ENCODE data around the gene ASPSCR1. TPM values are rescaled to one million over a fixed set of nuclear protein-coding genes. Genes with fewer than 3 reads are reported as not detected.
A peak's percentile ranks its signal among the peaks of the same experiment; 100 is the strongest.

The ASPSCR1 gene
- total RNA-seq, 1 donor from 2014 or later = 13.1 TPM

DNA sequence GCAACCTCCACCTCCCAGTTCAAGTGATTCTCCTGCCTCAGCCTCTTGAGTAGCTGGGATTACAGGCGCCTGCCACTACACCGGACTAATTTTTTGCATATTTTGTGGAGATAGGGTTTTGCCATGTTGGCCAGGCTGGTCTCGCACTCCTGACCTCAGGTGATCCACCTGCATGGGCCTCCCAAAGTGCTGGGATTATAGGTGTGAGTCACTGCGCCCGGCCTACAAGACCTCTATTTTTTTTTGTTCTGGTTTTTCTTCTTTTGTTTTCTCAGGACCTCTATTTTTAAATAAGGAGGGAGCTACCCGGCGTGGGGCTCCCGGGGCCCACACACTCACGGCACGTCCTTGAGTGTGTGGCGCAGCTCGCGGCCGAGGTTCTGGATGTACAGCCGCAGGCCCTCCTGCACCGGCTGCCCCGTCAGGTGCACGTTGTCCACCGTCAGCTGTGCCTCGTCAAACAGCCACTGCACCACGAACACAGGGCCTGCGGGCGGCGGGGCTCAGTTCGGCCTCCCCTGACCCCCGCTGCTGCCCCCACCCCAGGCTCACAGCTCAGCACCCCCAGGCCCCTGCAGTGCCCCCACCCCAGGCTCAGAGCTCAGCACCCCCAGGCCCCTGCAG is 22.3 kb upstream of the ASPSCR1 start:
- Histone ChIP-seq H3K36me3 (no peaks in the 10 kb centered on the region), H3K27me3 (peaks cover 47% of the 10 kb centered on the region), H3K4me3 (no peak overlapping the region), H3K9me3 (ENCODE audit: low read depth) (no peaks in the 10 kb centered on the region), H3K79me2 (ENCODE audit: low read depth) (no peaks in the 10 kb centered on the region), H2AFZ (replicated peaks) (no peak overlapping the region), H3K27ac (no peak overlapping the region), H3F3A (ENCODE audit: low read depth) (peaks cover under 1% of the 10 kb centered on the region), H4K20me1 (ENCODE audit: low read depth) (no peaks in the 10 kb centered on the region), H3K4me2 (no peak overlapping the region), H3K4me1 (no peaks in the 10 kb centered on the region), H3K9ac (no peak overlapping the region)
- DNase-seq (ENCODE audit: low spot score) = no peak
- Mint-ChIP-seq H3K27ac (peak overlapping the region; percentile 85), H3K9me3 (no peaks in the 10 kb centered on the region), H3K27me3 (ENCODE audit: insufficient read depth, low read depth) (peaks cover 18% of the 10 kb centered on the region), H3K4me1 (peaks cover 21% of the 10 kb centered on the region), H3K4me3 (no peak overlapping the region), H3K36me3 (peaks cover 3% of the 10 kb centered on the region)
- no peak for TF ChIP-seq EZH2phosphoT487 (IDR thresholded peaks at IDR 0.05)
- TF ChIP-seq EZH2 (IDR thresholded peaks at IDR 0.05) = no peak
- TF ChIP-seq, protein P1, sequence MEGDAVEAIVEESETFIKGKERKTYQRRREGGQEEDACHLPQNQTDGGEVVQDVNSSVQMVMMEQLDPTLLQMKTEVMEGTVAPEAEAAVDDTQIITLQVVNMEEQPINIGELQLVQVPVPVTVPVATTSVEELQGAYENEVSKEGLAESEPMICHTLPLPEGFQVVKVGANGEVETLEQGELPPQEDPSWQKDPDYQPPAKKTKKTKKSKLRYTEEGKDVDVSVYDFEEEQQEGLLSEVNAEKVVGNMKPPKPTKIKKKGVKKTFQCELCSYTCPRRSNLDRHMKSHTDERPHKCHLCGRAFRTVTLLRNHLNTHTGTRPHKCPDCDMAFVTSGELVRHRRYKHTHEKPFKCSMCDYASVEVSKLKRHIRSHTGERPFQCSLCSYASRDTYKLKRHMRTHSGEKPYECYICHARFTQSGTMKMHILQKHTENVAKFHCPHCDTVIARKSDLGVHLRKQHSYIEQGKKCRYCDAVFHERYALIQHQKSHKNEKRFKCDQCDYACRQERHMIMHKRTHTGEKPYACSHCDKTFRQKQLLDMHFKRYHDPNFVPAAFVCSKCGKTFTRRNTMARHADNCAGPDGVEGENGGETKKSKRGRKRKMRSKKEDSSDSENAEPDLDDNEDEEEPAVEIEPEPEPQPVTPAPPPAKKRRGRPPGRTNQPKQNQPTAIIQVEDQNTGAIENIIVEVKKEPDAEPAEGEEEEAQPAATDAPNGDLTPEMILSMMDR (IDR thresholded peaks at IDR 0.05) = no peak

DNA sequence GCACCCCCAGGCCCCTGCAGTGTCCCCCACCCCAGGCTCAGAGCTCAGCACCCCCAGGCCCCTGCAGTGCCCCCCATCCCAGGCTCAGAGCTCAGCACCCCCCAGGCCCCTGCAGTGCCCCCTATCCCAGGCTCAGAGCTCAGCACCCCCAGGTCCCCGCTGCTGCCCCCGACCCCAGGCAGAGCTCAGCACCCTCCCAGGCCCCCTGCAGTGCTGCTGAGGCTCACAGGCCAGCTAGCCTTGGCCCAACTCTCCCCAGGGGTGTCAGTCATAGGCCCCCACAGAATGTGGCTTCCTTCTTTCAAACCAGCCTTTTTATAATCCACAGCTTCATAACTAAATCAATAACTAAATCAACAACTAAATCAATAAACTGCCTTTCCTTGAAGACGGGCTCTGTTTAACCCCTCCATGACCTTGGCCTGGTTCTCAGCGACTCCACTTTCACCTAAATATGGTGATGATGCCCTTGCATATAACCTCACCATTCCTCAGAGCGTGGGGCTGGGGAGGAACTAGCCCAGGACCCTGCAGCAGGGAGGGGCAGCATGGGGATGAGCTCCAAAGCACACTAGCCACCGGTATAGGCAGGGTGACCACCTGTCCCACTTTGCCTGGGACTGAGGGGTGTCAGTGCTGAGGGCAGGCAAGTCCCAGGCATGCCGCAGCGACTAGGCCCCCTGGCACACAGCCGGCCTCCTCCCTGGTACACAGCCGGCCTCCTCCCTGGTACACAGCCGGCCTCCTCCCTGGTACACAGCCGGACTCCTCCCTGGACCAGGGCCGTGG is 21.5 kb upstream of the ASPSCR1 start:
- Histone ChIP-seq H3K9ac (no peak overlapping the region), H3K79me2 (ENCODE audit: low read depth) (no peaks in the 10 kb centered on the region), H3K27me3 (peaks cover 55% of the 10 kb centered on the region), H4K20me1 (ENCODE audit: low read depth) (peaks cover 4% of the 10 kb centered on the region), H3K4me3 (no peak overlapping the region), H3K4me2 (no peak overlapping the region), H3K27ac (no peak overlapping the region), H2AFZ (replicated peaks) (no peak overlapping the region), H3K4me1 (no peaks in the 10 kb centered on the region), H3K9me3 (ENCODE audit: low read depth) (no peaks in the 10 kb centered on the region), H3F3A (ENCODE audit: low read depth) (peaks cover 6% of the 10 kb centered on the region), H3K36me3 (no peaks in the 10 kb centered on the region)
- H3K4me1 Mint-ChIP-seq = peaks cover 21% of the 10 kb centered on the region
- no peak overlapping the region for H3K4me3 Mint-ChIP-seq
- peaks cover 3% of the 10 kb centered on the region for H3K36me3 Mint-ChIP-seq
- no peaks in the 10 kb centered on the region for H3K9me3 Mint-ChIP-seq
- TF ChIP-seq, protein P1 (IDR thresholded peaks at IDR 0.05) = no peak
- no peak for TF ChIP-seq EZH2 (IDR thresholded peaks at IDR 0.05)
- no peak for TF ChIP-seq EZH2phosphoT487 (IDR thresholded peaks at IDR 0.05)
- no peak for DNase-seq (ENCODE audit: low spot score)
- H3K27me3 Mint-ChIP-seq (ENCODE audit: insufficient read depth, low read depth) = peaks cover 20% of the 10 kb centered on the region
- H3K27ac Mint-ChIP-seq = peak overlapping the region; percentile 93

DNA sequence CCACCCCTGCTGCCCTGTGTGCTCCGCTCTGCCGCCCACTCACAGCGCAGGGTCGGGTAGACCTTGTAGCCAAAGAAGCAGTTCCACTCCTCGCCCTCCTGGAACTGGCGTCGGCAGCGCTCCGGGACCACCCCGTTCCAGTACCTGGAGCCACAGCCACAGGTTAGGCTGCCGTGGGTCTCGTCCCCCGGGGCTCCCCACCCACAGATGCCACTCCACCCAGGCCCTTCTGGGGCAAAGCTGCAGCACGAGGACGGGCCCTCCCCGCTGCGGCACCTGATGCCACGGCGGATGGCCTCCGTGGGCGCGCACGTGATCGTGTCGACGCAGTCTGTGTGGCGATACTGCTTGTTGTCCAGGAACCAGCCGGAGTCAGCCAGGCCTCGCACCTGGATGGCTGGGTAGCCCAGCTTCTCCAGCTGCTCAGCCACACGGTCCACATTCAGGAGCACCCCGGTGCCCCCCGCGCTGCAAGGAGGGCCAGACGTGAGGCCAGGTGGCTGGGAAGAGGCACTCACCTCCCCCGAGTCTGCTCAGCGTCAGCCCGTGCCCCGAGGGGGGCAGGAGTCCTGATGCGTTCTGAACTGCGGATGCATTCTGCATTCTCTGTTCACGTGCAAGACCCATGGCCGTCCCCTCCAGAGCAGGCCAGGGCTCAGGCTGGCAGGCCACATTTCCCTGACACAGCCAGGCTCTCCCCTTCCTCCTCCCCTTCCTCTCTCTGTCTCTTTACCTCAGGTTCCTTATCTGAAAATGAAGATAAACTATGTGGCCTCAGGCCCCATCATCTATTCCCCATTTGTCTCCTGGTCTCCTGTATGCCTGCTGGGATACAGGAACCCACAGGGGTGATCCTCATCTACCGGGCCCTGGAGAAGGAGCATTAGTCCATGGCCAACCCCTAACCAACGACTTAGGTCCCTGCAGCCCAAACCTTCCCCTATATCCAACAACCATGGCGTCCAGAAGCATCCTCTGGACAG is 20.5 kb upstream of the ASPSCR1 start:
- Histone ChIP-seq H3K9me3 (ENCODE audit: low read depth) (no peaks in the 10 kb centered on the region), H3K27ac (no peak overlapping the region), H3K9ac (no peak overlapping the region), H3K4me3 (no peak overlapping the region), H3K4me2 (no peak overlapping the region), H3K27me3 (peaks cover 61% of the 10 kb centered on the region), H2AFZ (replicated peaks) (no peak overlapping the region), H4K20me1 (ENCODE audit: low read depth) (peaks cover 4% of the 10 kb centered on the region), H3K79me2 (ENCODE audit: low read depth) (no peaks in the 10 kb centered on the region), H3K4me1 (peaks cover 3% of the 10 kb centered on the region), H3K36me3 (no peaks in the 10 kb centered on the region), H3F3A (ENCODE audit: low read depth) (peaks cover 7% of the 10 kb centered on the region)
- Mint-ChIP-seq H3K27me3 (ENCODE audit: insufficient read depth, low read depth) (peaks cover 19% of the 10 kb centered on the region), H3K9me3 (no peaks in the 10 kb centered on the region), H3K36me3 (peaks cover 3% of the 10 kb centered on the region), H3K27ac (peak overlapping the region; percentile 8), H3K4me1 (peaks cover 18% of the 10 kb centered on the region), H3K4me3 (peak overlapping the region; percentile 27)
- TF ChIP-seq EZH2 (IDR thresholded peaks at IDR 0.05) (no peak), EZH2phosphoT487 (IDR thresholded peaks at IDR 0.05) (no peak)
- TF ChIP-seq, protein P1 (IDR thresholded peaks at IDR 0.05) = no peak
- DNase-seq (ENCODE audit: low spot score) = no peak
